GM21723 (cell line): ENCODE results near the gene USP17L24.
"Not testable (repeated sequence)": the region's sequence is repeated elsewhere in the genome, so short reads cannot be mapped to it uniquely, and the experiment has no call there.

ENCODE experiments used
- ATAC-seq: cut with Tn5 transposase; IDR thresholded peaks from one replicate; pipeline ENCODE4 v1.9.1; 2021; ENCODE audit warnings: mild to moderate bottlenecking, moderate library complexity; ENCODE audit not compliant: unreplicated experiment

USP17L24 gene

GRCh38 chr4:9324865-9325264 is at the start of gene USP17L24:
TSS of gene USP17L24 (plus strand) at chr4:9325165. CDS start at chr4:9325165, 0 bp downstream.
- not testable (repeated sequence) for ATAC-seq

GRCh38 chr4:9324191-9324590 is 774 bp upstream of the USP17L24 start:
- ATAC-seq, result not testable (repeated sequence)

GRCh38 chr4:9329611-9330010 is 4.6 kb downstream of the USP17L24 start, which contains the start of gene USP17L25:
TSS of gene USP17L25 (plus strand) at chr4:9329911. CDS start at chr4:9329911, 0 bp downstream.
- ATAC-seq, result not testable (repeated sequence)

- not testable (repeated sequence) for ATAC-seq
These were observed 9.4 kb downstream of the USP17L24 start, which contains the start of gene USP17L26 for GRCh38 chr4:9334358-9334757. TSS of gene USP17L26 (plus strand) at chr4:9334658. CDS start at chr4:9334658, 0 bp downstream.

- not testable (repeated sequence) for ATAC-seq
These were observed 14.1 kb downstream of the USP17L24 start, which contains the start of gene USP17L5 for GRCh38 chr4:9339103-9339502. TSS of gene USP17L5 (plus strand) at chr4:9339403. CDS start at chr4:9339403, 0 bp downstream.

- ATAC-seq, result not testable (repeated sequence)
These were observed 18.9 kb downstream of the USP17L24 start, which contains the start of gene USP17L27 for GRCh38 chr4:9343848-9344247. TSS of gene USP17L27 (plus strand) at chr4:9344148. CDS start at chr4:9344148, 0 bp downstream.

GRCh38 chr4:9348593-9348992 is 23.6 kb downstream of the USP17L24 start, which contains the start of gene USP17L28:
TSS of gene USP17L28 (plus strand) at chr4:9348893. CDS start at chr4:9348893, 0 bp downstream.
- ATAC-seq, result not testable (repeated sequence)

- not testable (repeated sequence) for ATAC-seq
These were observed 25.9 kb downstream of the USP17L24 start for GRCh38 chr4:9350866-9351265.

- ATAC-seq, result not testable (repeated sequence)
These were observed 28.4 kb downstream of the USP17L24 start, which contains the start of gene USP17L29 for GRCh38 chr4:9353338-9353737. TSS of gene USP17L29 (plus strand) at chr4:9353638. CDS start at chr4:9353638, 0 bp downstream.

- not testable (repeated sequence) for ATAC-seq
These were observed 37.9 kb downstream of the USP17L24 start, which contains the start of gene USP17L30 for GRCh38 chr4:9362829-9363228. TSS of gene USP17L30 (plus strand) at chr4:9363129. CDS start at chr4:9363129, 0 bp downstream.
